Measurements from ENCODE around the gene GRK2.
"Not testable (repeated sequence)": the region's sequence is repeated elsewhere in the genome, so short reads cannot be mapped to it uniquely, and the experiment has no call there.

GRK2 gene

GRCh38 chr11:67266449-67267187 is at the start of gene GRK2:
Gene GRK2, plus strand, starts transcription at chr11:67266473. Its CDS starts 227 bp downstream, at chr11:67266700.
- no peak for DNase-seq

- DNase-seq = no peak
Observed at GRCh38 chr11:67227726-67228125, 38.5 kb upstream of the GRK2 start.

- no peak for DNase-seq
Observed at GRCh38 chr11:67230406-67230805, 35.9 kb upstream of the GRK2 start.

DNA sequence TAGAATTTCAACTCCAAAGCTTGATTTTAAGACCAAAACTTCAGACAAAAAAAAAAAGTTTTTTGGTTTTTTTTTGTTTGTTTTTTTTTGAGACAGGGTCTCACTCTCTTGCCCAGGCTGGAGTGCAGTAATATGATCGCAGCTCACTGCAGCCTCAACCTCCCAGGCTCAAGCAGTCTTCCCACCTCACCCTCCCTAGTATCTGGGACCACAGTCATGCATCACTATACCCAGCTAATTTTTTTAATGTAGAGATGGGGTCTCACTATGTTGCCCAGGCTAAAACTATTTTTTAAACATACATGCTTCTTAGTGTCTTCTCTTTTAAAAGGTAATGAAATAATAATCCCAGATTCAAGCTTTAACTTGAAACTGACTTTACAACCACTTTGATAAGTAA is 35.4 kb upstream of the GRK2 start:
- no peak for DNase-seq

DNA sequence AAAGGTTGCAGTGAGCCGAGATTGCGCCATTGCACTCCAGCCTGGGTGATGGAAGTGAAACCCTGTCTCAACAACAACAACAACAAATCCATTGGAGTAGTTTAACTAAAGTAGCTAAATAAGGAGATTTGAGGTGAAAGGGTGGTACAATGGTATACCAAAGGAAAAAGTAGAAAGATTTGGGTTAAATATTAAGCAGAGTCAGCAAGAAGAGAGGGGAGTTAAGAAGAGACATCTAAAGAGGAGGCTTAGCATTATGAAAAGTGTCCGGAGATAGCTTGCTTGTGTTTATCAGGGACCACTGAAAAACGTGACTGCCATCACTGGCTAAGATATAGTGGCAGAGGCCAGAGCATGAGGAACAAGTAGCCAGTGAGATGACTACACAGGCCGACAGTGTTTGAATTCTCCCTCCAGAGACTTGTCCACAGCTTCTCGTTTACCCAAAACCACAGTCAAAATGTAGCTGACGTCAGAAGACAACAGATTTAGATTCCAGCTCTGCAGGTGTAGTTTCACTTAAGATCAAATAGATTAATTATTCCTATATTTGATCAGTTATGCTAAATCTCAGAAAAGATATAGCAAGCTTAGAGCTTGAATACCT is 32.6 kb upstream of the GRK2 start:
- DNase-seq = no peak

- not testable (repeated sequence) for DNase-seq
Observed at GRCh38 chr11:67234571-67234970, 31.7 kb upstream of the GRK2 start.

GRCh38 chr11:67237574-67237973 is 28.7 kb upstream of the GRK2 start:
- no peak for DNase-seq

GRCh38 chr11:67238894-67239782 is 27.1 kb upstream of the GRK2 start:
- DNase-seq = no peak

GRCh38 chr11:67239783-67240575 is 26.3 kb upstream of the GRK2 start:
- peak; percentile 92 for DNase-seq

DNA sequence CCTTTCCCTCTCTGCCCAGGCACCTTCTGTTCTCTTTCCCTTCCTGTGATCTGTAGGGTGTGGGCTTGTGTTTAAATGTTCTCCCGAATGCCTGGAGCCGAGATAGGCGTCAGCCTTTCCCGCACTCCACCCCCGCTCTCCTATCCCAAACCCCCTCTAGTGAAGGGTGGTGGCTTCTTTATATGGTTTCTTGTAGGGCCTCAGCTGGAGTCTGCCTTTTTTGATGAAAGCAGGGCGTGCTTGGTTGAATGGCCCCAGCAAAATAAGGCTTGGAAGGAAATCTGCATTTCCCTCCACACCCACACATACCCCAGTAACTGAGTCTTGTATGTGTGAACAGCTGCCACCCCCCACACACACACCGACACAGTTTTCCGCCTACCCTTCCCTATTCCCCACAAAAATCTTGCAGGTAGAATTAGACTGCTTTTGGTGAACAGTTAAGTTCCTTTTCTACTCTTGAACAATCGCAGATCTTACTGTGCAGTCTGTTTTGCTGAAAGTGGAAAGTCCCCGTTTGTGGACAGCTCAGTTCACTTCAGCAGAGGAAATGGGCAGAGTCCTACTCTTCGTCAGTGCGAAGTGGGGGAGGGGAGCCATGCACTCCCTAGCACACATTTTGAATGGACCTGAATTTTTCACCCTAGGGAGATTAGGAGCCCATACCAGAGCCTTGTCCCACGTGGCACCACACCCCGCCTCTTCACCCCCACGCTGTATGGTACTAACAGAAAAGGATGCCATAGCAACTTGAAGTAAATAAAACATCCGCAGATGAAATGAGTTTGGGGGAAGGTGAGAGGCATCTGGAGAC is 25.5 kb upstream of the GRK2 start:
- peak; percentile 86 for DNase-seq

DNA sequence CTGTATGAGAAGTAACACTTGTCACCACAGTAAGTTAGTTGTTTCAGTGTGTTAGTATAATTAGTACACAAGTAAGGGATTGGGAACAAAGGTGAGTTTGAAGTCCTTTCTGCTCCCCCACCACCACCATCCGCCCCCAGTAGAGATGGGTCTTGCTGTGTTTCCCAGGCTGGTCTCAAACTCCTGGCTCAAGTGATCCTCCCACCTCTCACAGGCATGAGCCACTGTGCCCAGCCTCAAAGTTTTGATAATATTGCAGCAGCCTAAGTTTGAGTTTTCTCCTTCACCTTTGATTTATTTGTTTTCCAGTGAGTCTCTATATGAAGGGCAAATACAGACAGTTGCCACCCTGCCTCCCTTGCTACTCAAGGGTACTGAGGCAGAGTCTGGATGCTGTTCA is 23.7 kb upstream of the GRK2 start:
- DNase-seq = no peak

- no peak for DNase-seq
Observed at GRCh38 chr11:67243051-67243450, 23.2 kb upstream of the GRK2 start.

GRCh38 chr11:67245046-67245445 is 21.2 kb upstream of the GRK2 start:
- DNase-seq = no peak

- DNase-seq = no peak
Observed at GRCh38 chr11:67247946-67248550, 18.2 kb upstream of the GRK2 start.

DNA sequence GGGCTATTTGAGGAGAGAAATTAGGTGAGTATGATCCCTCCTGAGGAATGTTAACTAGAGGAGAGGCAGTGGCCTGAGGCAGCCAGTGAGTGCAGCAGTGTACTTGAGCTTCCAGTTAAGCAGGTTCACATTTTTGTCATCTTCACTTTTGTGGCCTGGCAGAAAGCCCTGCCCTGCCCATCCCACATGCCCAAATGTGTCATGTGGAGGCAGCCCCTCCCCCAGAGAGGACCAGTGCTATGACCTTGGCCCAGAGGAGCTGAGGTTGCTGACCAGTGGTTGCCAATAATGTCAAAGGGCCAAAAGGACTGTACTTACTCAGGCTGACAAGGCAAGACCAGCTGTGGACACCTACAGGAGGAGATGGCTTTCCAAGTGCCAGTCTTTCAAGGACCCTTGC is 17.6 kb upstream of the GRK2 start:
- DNase-seq = no peak

DNA sequence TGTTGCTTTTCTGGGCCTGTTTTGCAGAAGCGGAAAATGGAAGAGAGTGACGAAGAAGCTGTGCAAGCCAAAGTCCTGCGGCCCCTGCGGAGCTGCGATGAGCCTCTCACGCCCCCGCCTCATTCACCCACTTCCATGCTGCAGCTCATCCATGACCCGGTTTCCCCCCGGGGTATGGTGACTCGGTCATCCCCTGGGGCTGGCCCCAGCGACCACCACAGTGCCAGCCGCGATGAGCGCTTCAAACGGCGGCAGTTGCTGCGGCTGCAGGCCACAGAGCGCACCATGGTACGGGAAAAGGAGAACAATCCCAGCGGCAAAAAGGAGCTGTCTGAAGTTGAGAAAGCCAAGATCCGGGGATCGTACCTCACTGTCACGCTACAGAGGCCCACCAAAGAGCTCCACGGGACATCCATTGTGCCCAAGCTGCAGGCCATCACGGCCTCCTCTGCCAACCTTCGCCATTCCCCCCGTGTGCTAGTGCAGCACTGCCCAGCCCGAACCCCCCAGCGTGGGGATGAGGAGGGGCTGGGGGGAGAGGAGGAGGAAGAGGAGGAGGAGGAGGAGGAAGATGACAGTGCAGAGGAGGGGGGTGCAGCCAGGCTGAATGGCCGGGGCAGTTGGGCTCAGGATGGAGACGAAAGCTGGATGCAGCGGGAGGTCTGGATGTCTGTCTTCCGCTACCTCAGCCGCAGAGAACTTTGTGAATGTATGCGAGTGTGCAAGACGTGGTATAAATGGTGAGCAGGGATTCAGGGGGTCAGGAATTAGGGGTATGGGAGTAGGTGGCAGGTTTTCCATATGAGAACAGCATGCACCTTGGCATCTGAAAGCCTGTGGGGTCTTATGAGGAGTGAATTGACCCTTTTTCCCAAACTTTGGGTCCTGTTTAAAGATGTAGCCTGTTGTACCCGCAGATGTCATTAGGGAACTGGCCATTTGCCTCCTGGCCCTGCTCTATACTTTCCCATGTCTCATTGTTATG is 15.9 kb upstream of the GRK2 start:
- DNase-seq = no peak

DNA sequence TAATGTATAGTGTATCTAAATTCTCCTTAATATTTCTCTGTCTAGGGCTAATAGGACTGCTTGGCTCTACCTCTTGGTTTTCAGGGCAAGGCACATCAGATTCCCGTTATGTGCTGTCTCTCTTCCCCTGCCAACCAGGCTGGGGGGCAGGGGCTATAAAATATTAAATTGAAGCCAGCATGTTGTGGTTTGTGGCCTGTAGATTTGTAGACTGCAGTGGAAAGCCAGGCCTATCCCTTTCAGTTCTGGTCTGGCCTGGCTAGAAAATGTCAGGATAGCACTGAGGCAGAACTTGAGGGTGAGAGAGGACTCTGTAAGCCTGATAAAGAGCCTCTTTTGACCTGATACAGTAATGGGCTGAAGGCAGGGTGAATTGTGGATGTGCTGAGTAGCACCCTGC is 14.4 kb upstream of the GRK2 start:
- no peak for DNase-seq

- DNase-seq = peak; percentile 59
Observed at GRCh38 chr11:67252831-67253239, 13.4 kb upstream of the GRK2 start.

DNA sequence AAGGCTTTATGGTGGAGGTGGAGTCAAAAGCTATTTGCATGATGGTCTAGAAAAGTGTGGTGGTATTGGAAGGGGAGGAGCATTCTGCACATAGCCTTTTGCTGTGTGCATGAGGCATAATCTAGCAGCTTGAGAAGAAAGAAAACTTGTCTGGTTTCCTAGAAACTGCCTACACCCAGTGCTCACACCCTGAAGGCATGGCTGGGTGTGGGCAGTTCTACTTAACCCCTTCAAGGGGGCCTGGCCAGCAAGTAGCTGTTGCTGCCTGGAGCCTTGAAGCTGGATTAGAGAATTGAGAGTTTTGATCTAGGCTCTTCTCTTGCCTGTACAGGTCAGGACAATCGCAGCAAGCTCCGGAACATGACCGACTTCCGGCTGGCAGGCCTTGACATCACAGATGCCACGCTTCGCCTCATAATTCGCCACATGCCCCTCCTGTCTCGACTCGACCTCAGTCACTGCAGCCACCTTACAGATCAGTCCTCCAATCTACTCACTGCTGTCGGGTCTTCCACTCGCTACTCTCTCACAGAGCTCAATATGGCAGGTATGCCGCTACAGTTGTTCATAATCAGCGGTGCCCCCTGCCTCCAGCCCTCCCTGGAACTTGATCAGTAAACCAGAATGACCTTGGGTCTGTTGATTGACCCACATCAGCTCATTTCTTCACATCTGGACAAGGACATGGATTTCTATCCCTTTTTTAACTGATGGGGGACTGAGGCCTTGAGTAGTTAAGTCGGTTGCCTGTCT is 12.2 kb upstream of the GRK2 start:
- DNase-seq = peak; percentile 54

Data from activated CD8-positive, alpha-beta memory T cell treated with anti-CD3 and anti-CD28 coated beads for 24 hours (primary cell).